Activated CD8-positive, alpha-beta memory T cell treated with anti-CD3 and anti-CD28 coated beads for 24 hours (primary cell): ENCODE data around the gene OGFOD2.
"Not testable (repeated sequence)": the region's sequence is repeated elsewhere in the genome, so short reads cannot be mapped to it uniquely, and the experiment has no call there.

Experiments
- DNase-seq: peaks from one replicate; pipeline ENCODE4 v3.0.0-alpha.2; 2020

Gene OGFOD2

DNA sequence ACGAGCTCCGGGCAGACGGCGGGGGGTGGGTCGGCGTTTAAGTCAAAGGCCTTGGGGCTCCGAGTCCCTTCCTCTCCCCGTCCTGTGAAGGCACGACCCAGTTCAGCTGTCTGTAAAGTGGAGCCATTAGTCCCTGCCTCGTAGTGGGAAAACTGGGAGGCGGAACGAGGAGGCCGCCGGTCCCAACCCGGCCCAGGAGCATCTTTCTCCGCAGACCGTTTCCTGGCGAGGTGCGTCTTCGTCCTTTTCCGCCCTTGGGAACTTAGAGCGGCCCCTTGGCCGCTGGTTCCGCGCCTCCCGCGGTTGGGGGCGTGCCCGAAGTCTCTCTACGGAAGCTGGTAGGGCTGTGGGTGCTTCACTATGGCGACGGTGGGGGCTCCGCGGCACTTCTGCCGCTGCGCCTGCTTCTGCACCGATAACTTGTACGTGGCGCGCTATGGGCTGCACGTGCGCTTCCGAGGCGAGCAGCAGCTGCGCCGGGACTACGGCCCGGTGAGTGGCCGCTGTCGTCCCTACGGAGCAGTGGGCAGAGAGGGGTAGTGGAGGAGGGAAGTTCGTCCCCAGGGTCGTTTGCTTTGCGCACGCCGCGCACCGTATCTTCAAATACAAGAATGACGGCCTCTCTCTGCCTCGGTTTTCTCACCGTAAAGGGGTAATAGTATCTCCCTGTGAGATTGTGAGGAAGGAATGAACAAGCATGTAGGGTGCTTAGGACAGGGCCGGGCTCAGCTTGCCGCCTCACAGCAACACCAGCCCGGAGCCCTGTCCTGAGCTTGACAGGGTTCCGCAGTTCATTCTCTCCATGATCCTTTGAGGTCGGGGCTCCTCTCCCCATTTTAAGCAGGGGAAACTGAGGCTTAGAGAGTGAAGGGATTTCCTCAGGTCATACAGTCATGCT, at the start of gene OGFOD2:
Gene OGFOD2 (plus strand): TSS at position 353 of the 898 bp plus-strand sequence. CDS start 8 bp downstream, at position 361.
- DNase-seq = peak; percentile 96

DNA sequence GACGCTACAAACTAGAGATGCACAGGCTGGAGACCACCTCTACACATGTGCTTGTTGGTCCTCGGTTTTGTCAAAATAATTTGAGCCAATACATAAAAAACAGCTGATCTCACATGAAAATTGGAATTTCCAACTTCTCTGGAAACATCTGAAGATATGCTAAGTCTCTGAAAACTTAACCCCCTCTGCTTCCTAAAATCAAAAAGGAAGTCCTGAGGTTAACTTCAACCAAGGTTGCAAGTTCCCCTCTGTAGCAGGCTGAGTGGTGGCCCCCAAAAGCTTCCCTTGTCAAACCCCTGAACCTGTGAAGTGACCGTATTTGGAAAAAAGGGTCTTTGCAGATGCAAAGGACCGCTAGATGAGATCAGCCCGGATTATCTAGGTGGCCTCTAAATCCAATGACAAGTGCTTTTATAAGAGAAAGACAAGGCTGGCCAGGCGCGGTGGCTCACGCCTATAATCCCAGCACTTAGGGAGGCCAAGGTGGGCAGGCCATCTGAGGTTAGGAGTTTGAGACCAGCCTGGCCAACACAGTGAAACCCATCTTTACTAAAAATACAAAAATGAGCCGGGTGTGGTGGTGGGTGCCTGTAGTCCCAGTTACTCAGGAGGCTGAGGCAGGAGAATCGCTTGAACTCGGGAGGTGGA, 47.2 kb upstream of the OGFOD2 start:
- DNase-seq = no peak

DNA sequence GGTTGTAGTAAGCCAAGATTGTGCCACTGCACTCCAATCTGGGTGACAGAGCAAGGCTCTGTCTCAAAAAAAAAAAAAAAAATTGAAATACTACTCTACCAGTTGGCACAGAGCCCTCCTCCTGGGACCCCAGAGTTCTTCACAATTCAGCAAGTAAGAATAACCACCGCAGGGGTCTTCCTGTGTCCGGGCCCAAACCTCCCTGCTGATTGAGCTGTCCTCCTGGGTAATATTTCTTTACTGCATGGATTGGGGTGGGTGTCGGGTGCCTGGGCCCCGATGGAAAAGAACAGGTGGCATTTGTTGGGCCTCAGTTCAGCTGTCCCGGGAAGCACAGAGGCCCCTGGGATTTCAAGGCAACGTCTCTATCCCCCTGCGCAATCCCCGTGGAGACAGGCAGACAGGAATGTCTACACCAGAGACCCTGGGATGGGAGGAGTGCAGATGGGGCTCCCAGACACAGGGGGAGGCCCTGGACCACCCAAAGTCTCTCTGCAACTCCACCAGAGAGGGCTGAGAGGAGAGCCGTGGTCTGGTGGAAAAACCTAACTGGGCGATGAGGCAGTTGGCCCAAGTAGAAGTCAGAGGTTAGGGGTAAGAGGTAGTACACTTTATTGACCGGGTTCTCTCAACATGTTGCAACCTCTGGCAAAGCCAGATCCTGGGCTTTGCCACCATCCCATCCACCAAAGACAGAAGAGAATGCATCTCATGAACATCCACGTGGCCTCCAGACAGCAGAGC, 46.5 kb upstream of the OGFOD2 start:
- no peak for DNase-seq

DNA sequence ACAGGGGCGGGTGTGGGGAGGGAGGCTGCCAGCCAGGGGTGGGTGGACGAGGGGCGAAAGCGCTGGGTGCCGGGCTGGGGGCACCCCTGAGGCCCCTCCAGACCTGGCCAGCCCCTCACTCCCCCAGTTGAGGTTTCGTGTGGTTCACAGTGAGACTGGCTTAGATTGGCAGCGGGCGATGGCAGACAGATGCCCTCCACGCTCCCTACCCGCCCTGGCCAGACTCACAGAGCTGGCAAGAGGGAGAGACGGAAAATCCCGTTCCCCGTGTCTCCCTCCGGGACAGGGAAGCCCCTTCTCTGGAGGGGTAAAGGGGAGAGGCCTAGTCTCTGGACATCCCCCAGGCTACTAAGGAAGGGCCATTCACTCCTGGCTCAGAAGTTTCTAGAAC, 45.9 kb upstream of the OGFOD2 start:
- no peak for DNase-seq

DNA sequence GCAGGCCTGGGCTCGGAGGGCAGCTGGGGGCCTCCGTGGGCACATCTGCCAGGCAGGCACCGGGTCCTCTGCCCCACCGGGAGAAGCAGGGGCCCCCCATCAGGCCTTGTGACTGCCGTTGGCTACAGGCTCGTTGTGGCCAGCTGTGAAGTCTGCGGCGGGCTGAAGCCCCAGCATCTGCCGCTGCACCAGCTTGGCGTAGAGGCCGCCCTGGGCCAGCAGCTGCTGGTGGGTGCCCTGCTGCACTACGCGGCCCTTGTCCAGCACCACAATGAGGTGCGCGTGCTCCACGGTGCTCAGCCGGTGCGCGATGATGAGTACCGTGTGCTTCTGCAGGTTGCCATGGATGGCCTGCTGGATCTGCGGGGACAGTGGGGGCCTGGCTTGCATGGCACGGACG, 45.2 kb upstream of the OGFOD2 start:
- DNase-seq = no peak

DNA sequence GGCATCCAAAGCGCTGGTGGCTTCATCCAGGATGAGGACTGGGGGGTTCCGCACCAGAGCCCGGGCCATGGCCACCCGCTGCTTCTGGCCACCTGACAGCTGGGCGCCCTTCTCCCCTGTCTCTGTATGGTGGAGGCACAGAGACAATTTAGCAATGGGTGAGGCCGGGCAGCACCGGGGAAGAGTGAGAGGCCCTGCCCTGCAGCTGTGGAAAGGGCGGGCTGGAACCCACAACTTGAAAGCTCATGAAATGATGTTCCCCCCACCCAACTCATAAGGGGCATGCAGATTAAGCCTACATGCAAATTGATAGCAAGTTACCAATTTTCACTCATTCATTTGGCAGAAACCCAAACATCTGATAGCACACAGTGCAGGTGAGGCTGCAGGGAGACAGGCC, 42.8 kb upstream of the OGFOD2 start:
- DNase-seq = no peak

DNA sequence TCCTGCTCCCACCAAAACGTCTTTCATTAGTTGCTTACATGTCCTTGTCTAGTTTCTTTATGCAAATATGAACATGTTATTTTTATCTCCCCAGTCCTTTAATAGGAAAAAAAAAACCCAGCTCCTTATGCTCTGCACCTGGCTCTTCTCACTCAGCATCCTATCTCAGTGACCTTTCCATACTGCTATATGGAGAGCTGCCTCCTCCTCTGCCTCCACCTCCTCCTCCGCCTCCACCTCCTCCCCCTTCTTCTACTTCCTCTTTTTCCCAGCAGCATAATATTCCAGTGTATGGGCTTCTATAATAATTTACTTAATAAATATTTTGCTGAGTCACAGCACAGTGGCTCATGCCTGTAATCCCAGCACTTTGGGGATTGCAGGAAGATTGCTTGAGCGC, 40.3 kb upstream of the OGFOD2 start:
- no peak for DNase-seq

DNA sequence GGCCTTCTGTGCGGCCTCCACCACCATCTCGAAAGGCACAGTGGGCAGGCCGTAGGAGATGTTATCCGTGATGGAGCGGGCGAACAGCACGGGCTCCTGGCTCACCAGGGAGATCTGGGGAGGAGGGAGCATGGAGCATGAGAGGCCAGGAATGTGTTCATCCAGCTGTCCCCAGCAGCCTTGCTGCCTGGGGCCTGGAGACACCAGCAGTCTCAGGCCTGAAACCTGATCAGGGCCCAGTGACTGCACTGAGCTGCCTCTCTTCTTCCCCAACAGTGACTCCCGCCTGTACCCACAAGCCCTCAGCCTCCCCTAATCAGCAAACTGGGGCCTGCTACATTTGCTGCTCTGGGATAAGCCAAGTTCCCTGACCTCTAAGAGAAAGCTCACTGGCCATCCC, 39.7 kb upstream of the OGFOD2 start:
- DNase-seq = no peak

DNA sequence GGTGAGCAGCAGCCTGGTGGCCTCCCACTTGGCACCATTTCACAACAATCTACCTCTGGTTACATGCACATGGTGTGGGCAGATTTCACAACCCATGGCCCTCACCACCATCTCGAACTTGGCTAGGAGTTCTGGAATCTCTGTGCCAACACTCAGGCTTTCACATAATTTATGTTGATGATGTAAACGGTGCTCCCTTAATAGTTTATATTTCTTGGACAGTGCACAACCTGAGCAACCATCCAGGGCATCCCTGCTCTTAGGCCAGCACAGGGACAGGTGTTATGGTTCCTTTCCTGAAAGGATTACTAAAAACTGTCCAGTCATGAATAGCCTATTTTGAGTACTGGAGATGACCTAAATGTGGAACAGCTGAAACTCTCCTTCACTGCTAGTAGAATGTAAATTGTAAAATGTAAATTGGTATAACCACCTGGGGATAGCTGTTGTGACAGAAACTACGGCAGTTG, 37.4 kb upstream of the OGFOD2 start:
- DNase-seq = no peak

DNA sequence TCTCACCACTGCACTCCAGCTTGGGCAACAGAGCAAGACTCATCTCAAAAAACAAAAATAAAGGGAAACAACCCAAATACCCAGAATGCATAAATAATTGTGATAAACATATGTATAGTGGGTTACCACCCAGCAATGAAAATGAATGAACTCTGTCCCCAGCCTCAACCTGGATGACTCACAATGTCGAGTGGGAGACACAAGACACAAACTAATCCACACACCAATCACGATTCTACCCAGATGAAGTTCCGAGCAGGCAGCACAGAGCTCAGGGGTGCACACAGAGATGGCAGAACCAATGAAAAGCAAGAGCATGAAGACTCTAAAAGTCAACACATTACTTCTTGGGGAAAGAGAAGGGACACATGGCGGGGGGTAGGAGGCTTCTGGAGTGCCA, 35.9 kb upstream of the OGFOD2 start:
- no peak for DNase-seq

DNA sequence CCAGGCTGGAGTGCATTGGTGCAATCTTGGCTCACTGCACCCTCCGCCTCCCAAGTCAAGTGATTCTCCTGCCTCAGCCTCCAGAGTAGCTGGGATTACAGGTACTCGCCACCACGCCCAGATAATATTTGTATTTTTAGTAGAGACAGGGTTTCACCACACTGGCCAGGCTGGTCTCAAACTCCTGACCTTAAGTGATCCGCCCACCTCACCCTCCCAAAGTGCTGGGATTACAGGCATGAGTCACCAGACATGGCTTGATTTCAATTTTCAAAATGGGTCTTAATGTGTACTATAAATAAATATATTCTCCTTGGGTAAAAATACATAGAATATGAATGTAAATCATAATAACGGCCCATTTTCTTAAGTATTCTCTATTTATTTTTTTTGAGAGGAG, 33.7 kb upstream of the OGFOD2 start:
- not testable (repeated sequence) for DNase-seq

DNA sequence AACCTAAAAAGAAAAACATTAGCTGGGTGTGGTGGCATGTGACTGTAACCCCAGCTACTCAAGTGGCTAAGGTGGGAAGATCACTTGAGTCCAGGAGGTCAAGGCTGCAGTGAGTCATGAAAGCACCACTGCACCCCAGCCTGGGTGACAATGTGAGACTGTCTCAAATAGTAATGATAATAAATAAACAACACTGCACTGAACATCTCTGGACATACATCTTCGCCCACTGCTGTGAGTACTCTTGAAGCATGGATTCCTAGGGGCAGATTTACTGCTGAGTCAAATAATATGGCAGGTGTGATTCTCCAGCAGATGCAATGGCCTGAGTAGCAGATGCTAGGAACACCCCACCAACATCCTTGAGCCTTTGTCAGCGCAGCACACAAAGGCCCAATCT, 32.4 kb upstream of the OGFOD2 start:
- no peak for DNase-seq

DNA sequence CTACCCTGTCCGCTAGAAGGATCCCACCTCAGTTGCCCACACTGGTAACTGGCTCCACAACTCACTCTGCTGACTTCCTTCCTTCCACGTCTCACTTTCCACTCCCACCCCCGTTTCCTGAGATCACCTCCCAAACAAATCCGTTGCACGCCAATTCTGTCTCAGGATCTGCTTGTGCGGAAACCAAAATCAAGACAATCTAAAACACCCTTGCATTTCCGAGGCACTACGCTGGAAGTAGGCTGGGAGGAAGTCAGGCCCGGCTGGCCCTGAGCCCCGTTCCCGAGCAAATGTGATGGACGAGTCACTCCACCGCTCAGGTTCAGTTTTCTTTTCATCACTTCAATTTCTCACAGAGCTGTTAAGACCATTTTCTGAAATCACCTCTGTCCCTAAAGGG, 31.8 kb upstream of the OGFOD2 start:
- DNase-seq = no peak

DNA sequence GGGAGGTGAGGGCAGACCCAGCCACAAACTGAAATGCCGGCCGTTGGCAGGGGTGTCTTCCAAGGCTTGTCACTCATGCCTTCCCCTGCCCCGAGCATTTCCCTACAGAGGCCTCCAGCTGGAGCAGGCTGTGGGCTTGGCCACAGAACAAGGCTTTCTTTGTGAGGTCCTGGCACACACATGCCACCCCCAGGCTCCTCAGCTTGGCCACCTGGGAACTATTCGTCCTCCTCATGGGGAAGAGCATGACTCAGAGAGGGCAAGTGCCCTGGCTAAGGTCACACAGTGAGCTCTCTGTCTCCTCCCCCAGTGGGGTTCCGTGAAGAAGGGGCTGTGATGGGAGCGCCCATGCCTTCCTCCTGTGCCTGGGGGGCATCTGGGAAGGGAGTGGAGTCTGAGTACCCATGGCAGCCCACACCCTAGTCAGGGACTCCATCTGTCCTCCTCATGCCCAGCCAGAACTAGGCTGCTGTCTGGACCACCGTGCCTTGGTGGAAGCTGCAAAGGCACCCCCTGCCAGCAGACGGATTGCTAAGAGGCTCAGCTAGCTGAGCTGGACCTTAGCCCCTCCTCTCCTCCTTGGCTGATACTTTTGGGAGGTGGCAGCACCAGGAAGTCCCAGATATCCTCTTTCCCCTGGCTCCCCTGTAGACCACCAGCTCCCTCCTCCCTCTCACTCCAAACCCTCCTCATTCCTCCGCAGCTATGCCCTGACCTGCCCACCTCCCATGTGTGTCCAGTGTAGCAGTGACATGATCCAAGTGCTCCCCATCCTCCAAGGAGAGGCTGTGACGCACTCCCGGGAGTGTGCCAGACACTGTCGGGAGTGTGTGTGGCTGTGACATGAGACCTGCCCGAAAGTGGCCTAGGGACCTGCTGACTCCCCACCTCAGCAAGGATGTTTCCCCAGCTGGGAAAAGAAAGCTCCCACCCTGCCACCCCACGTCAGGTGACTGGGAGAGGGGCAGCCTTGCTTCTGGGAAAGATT, 30.1 kb upstream of the OGFOD2 start:
- DNase-seq = no peak

DNA sequence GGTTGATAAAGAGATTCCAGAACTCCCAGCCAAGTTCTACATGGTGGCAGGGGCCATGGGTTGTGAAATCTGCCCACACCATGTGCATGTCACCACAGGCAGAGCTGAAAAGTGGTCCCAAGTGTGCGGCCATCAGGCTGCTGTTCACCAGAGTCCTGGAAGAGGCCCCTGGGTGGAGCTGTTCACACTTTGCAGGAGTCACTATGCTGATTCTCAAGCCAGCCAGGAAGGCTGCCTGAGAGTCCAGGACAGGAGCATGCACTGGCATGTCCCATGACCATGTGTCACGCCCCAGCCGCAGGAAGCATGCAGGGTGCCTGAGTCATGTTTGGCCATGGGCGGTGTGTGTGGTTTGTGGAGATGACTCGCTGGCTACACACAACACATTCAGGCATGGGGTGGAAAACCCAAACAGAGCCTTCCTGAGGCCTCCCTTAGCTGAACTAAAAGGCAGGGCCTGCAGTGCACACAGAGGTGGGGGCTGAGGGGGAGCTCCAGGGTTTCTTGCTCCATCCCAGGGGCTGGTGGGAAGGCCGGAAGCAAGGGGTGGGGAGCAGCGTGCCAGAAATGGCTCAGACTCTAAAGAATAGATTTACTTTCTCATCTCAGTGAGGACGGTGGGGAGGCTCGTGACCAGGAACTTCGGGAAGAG, 28.2 kb upstream of the OGFOD2 start:
- peak; percentile 88 for DNase-seq

DNA sequence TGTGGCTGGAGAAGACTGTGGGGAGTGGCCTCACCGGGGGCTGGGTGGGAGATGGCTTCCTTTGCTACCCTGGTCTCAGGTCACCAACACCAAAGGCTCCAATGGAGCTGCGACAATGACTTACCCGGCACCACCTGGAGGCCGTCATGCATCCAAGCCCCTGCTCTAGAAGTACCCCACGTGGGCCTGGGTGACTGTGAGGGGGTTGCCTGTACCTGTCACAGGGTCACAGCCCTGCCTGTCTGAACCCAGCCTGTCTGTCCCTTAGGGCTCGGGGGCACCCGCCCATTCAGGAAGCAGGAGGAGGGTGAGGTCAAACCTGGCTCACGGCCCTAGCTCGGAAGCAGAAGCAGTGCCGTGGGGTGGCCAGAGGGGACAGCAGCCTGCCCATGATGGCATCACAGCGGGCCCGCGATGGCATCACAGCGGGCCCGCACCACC, 27.7 kb upstream of the OGFOD2 start:
- DNase-seq = no peak

DNA sequence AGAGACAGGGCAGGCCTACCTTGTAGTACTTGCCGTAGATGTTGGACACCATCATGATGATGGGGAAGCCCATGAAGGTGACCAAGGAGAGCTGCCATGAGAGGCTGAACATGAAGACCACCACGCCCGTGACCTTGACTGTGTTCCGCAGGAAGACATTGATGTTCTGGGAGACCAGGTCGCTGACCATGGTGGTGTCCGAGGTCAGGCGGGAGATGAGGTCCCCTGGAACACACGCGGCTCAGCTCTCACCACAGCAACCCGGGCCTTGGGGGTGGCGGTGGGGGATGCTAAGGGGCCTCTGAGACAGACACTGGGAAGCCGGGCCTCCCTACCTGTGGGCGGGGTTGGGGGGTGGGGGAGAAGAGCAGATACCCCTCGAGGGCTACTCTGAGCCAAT, 26.4 kb upstream of the OGFOD2 start:
- DNase-seq = no peak

DNA sequence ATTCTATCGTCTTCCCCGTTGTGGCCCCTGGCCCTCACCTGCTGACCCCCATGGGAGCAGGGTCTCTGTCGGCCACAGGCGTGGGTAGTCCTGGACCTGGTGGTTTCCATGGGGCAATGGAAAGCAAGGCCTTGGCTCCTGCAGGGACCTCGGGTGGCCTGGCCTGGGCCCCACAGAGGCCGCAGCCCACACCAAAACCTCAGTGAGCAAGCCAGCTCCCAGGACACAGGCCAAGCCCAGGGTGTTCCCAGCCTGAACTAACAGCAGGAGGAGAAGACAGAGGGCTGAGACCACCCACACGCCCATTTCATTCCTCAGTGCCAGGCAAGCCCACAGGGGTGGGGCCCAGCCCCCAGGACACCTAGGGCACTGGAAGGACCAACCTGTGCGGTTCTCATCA, 25.6 kb upstream of the OGFOD2 start:
- no peak for DNase-seq

DNA sequence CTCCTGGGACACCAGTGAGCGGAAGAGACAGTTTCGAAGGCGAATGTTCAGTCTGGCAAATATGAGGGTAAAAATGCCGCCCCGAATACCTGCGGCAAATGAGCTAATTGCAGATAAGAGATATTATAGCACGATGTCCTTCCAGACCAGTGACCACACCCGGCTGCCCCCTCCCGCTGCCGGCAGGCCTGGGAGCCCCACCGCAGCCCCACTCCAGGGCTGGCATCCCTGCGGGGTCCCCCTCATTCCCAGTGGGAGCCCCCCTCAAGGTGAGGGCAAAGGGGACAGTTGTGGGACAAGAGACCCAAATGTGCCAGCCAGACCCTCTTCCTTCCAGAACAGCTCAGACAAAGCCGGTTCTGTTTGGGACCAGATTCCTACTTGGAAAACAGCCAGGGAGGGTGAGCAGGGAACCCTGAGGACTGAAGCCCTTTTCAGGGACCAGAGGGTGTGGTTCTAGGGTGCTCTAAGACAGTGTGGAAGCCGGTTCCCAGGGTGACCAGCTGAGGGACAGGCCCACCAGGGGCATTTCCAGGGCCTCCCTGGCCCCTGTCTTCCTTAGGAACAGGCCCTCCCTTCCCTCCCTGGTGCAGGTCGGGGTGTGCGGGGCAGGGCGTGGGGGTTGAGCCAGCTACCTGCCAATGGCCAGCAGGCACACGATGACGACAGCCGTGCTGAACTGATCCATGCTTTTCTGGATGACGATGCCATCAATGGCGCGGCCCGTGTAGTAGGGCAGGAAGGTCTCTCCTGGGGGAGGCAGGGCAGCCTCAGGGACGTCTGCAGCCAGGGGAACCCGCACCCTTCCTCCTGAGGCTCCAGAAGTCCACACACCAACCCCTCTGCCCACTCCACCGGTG, 25.0 kb upstream of the OGFOD2 start:
- DNase-seq = no peak

DNA sequence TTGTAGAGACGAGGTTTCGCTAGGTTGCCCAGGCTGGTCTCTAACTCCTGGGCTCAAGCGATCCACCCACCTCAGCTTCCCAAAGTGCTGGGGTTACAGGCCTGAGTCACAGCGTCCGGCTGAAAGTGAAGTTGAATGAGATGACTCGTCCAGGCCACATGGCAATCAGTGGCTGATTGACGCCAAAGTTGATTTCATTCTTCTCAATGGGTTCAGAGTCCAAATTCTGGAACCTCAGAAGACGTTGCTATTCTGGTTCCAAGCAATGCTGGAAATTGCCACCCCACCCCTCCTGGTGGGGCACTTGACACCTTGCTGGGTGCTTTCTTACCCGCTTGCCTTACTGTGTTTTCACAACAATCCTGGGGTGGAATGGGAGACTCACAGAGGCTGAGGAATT, 23.6 kb upstream of the OGFOD2 start:
- DNase-seq = no peak
